KOPT-K1 (cell line): ENCODE measurements around the gene DAD1.
A peak's percentile ranks its signal among the peaks of the same experiment; 100 is the strongest.
"Not testable (repeated sequence)": the region's sequence is repeated elsewhere in the genome, so short reads cannot be mapped to it uniquely, and the experiment has no call there.

Source experiments
- H3K27ac ChIP-seq: fragments of 200-600 bp; sonication (generic); 2 replicates; pipeline ENCODE4 v1.5.1; 2016; ENCODE audit warnings: antibody characterized with exemption, mild to moderate bottlenecking, low read depth, low read length; ENCODE audit not compliant: poor library complexity, severe bottlenecking
- H3K36me3 ChIP-seq: fragments of 200-600 bp; sonication (generic); 2 replicates; pipeline ENCODE4 v1.5.1; 2017; ENCODE audit warnings: antibody characterized with exemption, mild to moderate bottlenecking, low read length, moderate library complexity; ENCODE audit not compliant: insufficient read depth
- H3K9me3 ChIP-seq: fragments of 200-600 bp; sonication (generic); 2 replicates; pipeline ENCODE4 v1.5.1; 2017; ENCODE audit warnings: antibody characterized with exemption, low read length, mild to moderate bottlenecking; ENCODE audit not compliant: insufficient read depth, poor library complexity, severe bottlenecking

Gene DAD1

DNA sequence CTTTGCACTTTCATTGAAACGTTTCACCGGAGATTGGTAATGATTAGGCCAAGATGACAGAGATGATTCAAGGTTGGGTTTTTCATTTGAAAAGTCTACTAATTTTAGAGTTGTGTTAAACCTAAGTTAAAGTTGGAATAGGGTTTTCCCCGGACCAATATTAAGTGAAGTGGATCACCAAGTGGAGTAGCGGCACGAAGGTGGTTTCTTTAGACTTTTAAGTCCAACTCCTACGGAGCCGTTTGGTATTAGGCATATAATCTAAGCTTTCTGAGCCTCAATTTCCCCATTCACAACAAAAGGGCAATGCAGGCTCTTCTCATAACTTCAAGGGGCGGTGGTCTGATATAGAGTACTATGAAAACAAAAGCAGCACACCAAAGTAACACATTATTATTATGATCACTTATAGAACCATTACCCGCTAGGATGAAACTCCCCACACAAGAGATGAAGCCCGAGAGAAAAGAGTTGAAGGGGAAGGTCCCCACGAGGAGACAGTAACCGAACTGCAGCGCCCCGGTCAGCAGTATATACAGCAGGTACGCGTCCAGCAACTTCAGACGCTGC is 413 bp downstream of the DAD1 start:
- Histone ChIP-seq H3K9me3 (no peaks in the 10 kb centered on the region), H3K27ac (peak overlapping the region; percentile 77), H3K36me3 (peaks cover 11% of the 10 kb centered on the region; the same call in 1 of the 2 replicates)

DNA sequence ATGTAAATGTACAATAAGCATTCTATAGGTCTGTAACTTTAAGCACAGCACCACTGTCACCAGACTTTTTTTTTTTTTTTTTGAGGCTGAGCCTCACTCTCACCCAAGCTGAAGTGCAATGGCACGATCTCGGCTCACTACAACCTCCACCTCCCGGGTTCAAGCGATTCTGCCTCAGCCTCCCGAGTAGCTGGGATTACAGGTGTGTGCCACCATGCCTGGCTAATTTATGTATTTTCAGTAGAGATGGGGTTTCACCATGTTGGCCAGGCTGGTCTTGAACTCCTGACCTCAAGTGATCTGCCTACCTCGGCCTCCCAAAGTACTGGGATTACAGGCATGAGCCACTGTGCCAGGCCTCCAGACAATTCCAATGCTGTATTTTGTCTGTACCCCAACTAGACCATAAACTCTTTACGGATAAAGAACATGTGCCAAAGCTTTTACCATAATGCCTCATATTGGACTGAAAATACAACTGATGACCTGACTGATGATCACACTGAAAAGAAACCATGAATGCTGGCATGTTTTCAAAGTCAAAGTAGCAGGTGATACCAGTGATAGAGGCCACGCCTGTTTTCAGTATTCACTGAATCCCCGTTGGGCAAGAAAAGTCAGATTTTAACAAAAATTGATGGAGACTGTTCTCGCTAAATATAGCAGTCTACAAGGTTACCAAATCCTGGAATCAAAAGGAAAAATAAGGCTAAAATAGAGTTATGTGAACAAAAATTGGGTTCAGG is 1.2 kb downstream of the DAD1 start:
- Histone ChIP-seq H3K36me3 (peaks cover 11% of the 10 kb centered on the region), H3K27ac (peak overlapping the region; percentile 77)
- H3K9me3 ChIP-seq, result not testable (repeated sequence)

DNA sequence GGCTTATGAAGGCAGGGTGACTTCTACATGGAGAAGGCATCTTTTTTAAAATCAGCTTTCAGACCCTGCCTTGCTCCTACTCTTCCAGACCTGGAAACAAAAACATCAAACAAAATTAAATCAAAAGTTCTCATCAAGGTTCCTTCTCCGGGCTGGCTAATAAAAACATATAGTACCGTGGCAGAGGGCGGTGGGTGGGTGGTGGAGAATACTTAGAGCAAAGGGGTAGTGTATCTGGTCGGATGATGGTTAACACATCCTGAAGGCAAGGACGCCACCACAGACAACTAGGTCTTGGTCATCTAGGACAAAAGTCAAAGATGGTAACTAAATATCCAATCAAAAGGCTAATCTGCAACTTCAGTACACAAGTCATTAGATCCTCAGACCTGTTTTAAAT is 1.8 kb downstream of the DAD1 start:
- H3K27ac ChIP-seq, result no peak overlapping the region
- H3K9me3 ChIP-seq, result no peaks in the 10 kb centered on the region
- peaks cover 11% of the 10 kb centered on the region for H3K36me3 ChIP-seq

DNA sequence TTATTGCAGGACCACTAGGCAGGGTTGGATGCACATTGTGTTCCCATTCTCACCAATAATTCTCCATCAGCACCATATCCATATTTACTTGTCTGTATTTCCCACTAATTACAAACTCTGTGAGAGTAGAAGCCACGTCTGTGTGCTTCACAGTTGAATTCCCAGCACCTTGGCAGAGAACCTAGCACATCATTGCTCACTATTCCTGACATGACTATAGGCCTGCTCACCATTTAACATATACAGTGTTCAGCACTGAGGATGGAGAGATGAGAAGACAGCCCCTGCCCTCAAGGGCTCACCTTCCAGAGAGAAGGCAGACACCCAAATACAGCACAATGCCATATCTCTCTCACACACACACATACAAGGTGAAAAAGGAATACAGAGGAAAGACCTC is 5.0 kb downstream of the DAD1 start:
- Histone ChIP-seq H3K27ac (no peak overlapping the region), H3K9me3 (no peaks in the 10 kb centered on the region), H3K36me3 (peaks cover 15% of the 10 kb centered on the region)

DNA sequence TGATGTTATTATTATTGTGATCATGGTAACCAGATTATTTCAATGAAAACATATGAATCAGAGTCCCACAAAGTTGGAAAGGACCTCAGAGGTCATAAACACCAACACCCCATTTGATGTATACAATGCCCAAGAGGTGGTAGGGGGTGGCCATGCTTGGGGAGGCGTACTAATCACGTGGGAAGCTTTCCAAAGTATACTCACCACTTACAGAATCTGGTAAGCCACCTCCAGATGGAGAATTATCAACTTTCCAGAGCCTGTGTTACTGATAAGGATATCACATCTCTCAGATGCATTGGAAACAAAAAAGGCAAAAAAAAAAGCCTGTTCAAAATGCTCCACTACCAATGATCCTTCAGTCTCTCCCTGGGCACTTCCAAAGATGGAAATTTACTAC is 8.4 kb downstream of the DAD1 start:
- peaks cover 15% of the 10 kb centered on the region for H3K36me3 ChIP-seq
- no peak overlapping the region for H3K27ac ChIP-seq
- no peaks in the 10 kb centered on the region for H3K9me3 ChIP-seq

DNA sequence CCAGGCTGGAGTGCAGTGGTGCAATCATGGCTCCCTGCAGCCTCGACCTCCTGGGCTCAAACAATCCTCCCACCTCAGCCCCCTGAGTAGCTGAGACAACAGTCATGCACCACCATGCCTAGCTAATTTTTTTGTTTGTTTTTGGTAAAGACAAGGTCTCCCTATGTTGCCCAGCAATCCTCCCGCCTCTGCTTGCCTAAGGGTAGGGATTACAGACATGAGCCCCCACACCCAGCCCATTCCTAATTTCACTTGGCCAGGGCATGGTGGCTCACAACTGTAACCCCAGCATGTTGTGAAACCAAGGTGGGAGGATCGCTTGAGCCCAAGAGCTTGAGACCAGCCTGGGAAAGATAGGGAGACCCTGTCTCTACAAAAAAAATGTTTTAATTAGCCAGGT is 9.1 kb downstream of the DAD1 start:
- H3K9me3 ChIP-seq, result no peaks in the 10 kb centered on the region
- H3K36me3 ChIP-seq, result peaks cover 17% of the 10 kb centered on the region
- H3K27ac ChIP-seq, result no peak overlapping the region

DNA sequence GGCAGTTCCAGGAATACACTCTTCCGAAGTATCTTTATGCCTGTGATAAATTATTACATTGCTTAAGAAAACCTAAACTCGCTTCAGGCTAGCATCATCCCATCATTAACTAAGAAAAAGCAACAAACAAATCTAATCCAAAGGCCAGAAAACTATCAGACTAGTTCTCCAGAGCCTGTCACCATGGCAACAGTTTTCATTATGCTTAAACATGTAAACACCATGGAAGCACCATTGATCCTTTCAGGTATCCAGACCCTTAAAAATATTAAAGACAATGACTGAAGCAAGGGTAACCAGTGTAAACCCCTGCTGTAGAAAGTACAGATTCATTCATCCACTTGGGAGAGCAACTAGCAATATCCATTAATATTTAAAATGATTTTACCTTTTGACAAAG is 9.8 kb downstream of the DAD1 start:
- Histone ChIP-seq H3K9me3 (no peaks in the 10 kb centered on the region), H3K36me3 (peaks cover 17% of the 10 kb centered on the region), H3K27ac (no peak overlapping the region)

DNA sequence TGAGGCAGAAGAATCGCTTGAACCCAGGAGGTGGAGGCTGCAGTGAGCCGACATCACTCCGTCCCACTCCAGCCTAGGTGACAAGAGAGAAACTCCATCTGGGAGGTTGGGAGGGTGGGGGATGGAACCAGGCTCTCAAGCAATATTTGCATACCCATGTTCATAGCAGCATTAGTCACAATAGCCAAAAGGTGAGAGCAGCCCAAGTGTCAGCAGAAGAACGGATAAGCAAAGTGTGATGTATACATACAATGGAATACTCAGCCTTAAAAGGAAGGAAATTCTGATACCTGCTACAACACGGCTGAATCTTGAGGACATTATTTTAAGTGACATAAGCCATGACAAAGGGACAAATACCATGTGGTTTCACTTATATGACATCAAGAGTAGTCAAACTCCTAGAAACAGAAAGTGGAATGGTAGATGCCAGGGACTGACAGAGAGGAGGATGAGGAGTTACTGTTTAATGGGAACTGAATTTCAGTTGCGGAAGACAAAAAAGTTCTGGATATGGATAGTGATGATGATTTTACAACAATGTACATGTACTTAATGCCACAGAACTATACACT is 11.6 kb downstream of the DAD1 start:
- H3K27ac ChIP-seq, result no peak overlapping the region
- peaks cover 32% of the 10 kb centered on the region for H3K36me3 ChIP-seq
- H3K9me3 ChIP-seq, result no peaks in the 10 kb centered on the region

DNA sequence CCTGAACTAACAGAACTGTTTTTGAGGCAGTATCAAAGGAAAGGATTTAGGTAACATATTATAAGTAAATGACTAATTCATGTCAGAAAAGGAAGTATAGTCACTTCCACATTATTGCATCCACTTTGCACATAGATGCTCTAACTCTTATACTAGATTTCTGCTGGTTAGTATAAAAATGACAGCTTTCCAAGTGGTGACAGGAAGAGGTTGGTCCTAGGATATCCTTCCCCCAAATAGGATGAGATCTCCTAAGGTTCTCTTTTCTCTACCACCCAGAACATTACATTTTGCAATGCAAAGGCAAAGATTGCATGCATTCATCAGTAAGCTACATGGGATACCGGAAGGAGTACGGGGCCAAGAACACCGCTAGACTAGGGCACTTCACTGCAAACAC is 15.2 kb downstream of the DAD1 start:
- Histone ChIP-seq H3K27ac (no peak overlapping the region), H3K9me3 (no peaks in the 10 kb centered on the region), H3K36me3 (peaks cover 50% of the 10 kb centered on the region)

DNA sequence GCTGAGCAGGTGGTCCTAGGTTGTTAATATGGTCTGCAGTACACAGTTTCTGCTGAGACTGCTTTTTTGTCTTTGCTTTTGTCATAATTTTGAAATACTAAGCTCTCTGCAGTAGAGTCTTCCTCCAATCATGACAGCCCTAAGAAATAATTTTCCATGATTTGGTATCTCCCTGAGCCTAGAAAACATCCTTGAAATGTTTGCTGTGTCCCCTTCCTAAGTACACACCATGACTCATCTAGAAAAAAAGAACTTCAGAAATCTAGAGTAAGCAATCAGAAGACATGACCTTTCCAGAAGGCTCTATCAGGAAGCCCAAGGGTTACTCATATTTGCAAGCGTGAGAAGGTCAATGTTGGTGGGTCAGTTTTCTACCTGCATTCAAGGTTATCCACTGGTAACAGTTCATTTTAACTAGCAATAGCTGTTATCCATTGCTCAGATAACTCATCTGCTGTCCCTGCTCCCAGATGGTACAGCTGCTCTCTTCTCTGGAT is 16.4 kb downstream of the DAD1 start:
- Histone ChIP-seq H3K36me3 (peaks cover 50% of the 10 kb centered on the region), H3K27ac (no peak overlapping the region), H3K9me3 (no peaks in the 10 kb centered on the region)

DNA sequence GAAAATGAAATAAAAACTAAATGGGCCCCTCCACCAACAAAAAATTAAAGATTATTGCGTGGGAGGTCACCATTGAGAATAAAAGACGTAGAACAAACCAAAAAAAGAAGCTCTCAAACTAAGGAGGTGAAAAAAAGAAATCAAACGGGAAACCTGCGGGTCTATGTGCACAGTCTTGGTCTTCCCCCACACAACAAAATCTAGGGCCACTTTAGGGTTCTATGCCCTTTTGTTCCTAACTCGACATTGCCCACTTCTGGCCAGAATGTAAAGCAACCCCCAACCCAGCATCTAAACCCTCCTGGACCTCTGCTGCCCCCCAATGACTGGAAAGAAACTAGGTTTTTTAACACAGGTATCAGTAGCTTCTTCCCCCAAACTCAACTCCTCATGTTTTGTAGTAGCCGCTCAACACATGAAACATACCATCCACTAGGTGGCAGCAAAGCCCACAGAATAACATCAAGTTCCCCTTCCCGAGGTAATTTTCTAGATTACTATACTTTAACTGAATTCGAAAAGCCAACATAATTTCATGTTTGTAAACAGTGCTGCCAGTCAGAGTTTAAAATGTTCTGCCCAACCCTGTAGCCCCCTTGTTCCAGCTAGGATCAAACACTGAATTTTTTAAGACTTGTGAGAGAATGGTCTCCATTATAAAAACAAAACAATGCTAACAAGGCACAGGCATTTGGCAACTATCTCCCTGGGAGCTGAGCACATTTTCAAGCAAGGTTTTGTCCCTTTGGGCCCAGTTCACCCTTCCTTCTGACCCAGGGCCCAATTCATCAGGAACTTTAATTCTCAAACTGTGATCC is 18.7 kb downstream of the DAD1 start:
- no peaks in the 10 kb centered on the region for H3K9me3 ChIP-seq
- peak overlapping the region; percentile 81 for H3K27ac ChIP-seq
- peaks cover 60% of the 10 kb centered on the region for H3K36me3 ChIP-seq

DNA sequence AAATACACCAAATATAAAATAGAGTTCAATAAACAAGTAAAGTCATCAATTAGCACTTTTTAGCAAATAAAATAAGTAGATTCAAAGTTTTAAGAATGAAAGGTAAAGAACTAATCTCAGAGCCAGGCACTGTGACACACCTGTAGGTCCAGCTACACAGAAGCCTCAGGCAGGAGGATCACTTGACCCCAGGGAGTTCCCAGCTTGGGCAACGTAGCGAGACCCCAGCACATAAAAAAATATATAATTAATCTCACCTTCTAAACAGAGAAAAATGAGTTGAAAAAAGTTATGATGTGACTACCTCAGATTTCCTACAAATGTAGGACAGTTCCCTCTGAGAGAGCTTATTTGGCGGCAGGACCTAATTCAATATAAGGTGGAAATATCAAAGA is 19.3 kb downstream of the DAD1 start:
- H3K27ac ChIP-seq, result peak overlapping the region; percentile 81
- no peaks in the 10 kb centered on the region for H3K9me3 ChIP-seq
- H3K36me3 ChIP-seq, result peaks cover 60% of the 10 kb centered on the region

DNA sequence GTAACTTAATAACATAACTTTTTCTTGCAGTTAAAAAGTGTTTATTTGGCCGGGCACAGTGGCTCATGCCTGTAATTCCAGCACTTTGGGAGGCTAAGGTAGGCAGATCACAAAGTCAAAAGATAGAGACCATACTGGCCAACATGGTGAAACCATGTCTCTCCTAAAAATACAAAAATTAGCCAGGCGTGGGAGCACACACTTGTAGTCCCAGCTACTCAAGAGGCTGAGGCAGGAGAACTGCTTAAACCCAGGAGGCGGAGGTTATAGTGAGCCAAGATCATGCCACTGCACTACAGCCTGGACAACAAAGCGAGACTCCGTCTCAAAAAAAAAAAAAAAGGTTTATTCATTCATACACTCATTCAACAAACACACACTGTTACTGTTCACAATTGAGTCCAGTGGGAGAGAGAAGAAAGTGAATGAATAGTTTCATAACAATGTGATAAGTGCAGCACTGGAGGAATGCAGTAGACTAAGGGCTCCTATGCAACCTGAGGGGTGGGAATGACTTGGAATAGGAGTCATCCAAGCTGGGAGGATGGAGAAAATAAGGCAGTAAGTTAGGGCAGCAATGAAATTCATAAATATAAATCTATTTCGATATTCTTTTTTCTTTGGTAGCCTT is 19.8 kb downstream of the DAD1 start:
- H3K36me3 ChIP-seq, result peaks cover 60% of the 10 kb centered on the region
- no peaks in the 10 kb centered on the region for H3K9me3 ChIP-seq
- H3K27ac ChIP-seq, result peak overlapping the region; percentile 81

DNA sequence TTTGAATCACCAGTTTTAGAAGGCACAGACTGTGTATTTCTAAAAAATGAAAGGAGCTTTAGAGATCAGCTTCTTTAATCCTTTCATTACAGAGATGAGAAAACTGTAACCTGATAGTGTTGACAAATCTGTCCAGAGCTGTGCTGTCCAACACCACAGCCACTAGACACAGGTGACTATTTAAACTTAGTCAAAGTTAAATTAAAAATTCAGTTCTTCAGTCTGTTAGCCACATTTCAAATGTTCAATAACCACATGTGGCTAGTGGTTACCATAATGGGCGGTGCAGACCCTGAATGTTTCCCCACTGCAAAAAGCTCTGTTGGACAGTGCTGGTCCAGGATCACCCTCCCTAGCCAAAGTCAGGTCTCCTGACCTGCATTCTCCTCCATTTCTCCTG is 21.6 kb downstream of the DAD1 start:
- Histone ChIP-seq H3K27ac (peak overlapping the region; percentile 81), H3K9me3 (no peaks in the 10 kb centered on the region), H3K36me3 (peaks cover 51% of the 10 kb centered on the region)

DNA sequence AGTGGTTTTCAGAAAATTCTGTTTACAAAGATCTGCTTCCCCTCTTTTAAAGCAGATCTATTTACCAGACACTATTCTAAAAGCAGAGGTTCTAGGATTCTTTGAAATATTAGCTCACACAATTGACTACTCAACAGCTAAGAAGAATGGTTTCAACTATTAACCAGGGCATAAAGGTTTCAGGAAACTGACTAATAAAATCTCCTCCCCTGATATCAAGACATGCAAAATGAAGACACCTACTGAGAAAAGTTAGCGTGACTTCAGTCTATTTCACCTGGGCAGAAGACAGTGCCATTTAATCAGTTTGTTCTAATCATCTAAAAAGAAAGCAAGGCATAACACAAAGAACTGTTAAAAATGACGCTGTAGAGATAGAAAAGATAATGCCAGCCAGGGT is 22.2 kb downstream of the DAD1 start:
- Histone ChIP-seq H3K27ac (peak overlapping the region; percentile 81), H3K9me3 (no peaks in the 10 kb centered on the region), H3K36me3 (peaks cover 45% of the 10 kb centered on the region)
